DOHH2 (cell line): ENCODE data around the gene HSDL2.

ENCODE experiments used
- CTCF ChIP-seq: fragments of 200-600 bp; sonication (generic); IDR thresholded peaks from one replicate; pipeline ENCODE4 v1.5.1; 2014; ENCODE audit warnings: antibody characterized with exemption, mild to moderate bottlenecking, low read depth, low read length; ENCODE audit not compliant: poor library complexity, severe bottlenecking
- EZH2phosphoT487 ChIP-seq: fragments of 200-600 bp; sonication (generic); IDR thresholded peaks from 2 replicates; pipeline ENCODE4 v1.6.1; 2017; ENCODE audit warnings: borderline replicate concordance, mild to moderate bottlenecking, antibody characterized with exemption, low read length, moderate library complexity, mixed read lengths

GRCh38 chr9:112371060-112371459, 8.8 kb upstream of the HSDL2 start:
- no peak for TF ChIP-seq CTCF
- TF ChIP-seq EZH2phosphoT487: no peak
